Astrocyte (in vitro differentiated cells and primary cell): ENCODE measurements around the gene SEC16B. TPM values are rescaled to one million over a fixed set of nuclear protein-coding genes. Genes with fewer than 3 reads are reported as not detected.

Experiments used
- DNase-seq: peaks from one replicate; pipeline ENCODE4 v3.0.0-alpha.2; 2010; ENCODE audit warnings: low read depth
- FAIRE-seq: peaks from 2 replicates; lab custom pipeline; 2011; peaks lifted over from hg19 to GRCh38; lab: Jason Lieb, UNC
- H2AFZ ChIP-seq: 2 replicates; pipeline ENCODE4 v1.6.0; 2012; ENCODE audit warnings: low read depth, low read length, inconsistent platforms
- H3K27ac ChIP-seq: 2 replicates; pipeline ENCODE4 v1.5.1; 2011; ENCODE audit warnings: low read depth, low read length, inconsistent platforms
- H3K27me3 ChIP-seq: 2 replicates; pipeline ENCODE4 v1.6.0; 2011; ENCODE audit warnings: low read length, inconsistent platforms; ENCODE audit not compliant: insufficient read depth
- H3K36me3 ChIP-seq: 2 replicates; pipeline ENCODE4 v1.5.1; 2011; ENCODE audit warnings: low read length, inconsistent platforms; ENCODE audit not compliant: insufficient read depth
- H3K4me1 ChIP-seq: 2 replicates; pipeline ENCODE4 v1.5.1; 2011; ENCODE audit warnings: low read length, inconsistent platforms; ENCODE audit not compliant: insufficient read depth
- H3K4me2 ChIP-seq: 2 replicates; pipeline ENCODE4 v1.6.0; 2012; ENCODE audit warnings: low read length, inconsistent platforms
- H3K4me3 ChIP-seq: 2 replicates; pipeline ENCODE4 v1.5.1; 2011; ENCODE audit warnings: low read depth, mild to moderate bottlenecking, low read length, inconsistent platforms; ENCODE audit not compliant: insufficient read depth
- H3K79me2 ChIP-seq: 2 replicates; pipeline ENCODE4 v1.6.0; 2012; ENCODE audit warnings: mild to moderate bottlenecking, low read length, inconsistent platforms; ENCODE audit not compliant: insufficient read depth
- H3K9ac ChIP-seq: 2 replicates; pipeline ENCODE4 v1.6.0; 2012; ENCODE audit warnings: mild to moderate bottlenecking, low read length, inconsistent platforms
- H3K9me3 ChIP-seq: 2 replicates; pipeline ENCODE4 v1.5.1; 2012; ENCODE audit warnings: low read depth, mild to moderate bottlenecking, low read length, inconsistent platforms; ENCODE audit not compliant: insufficient read depth
- H4K20me1 ChIP-seq: 2 replicates; pipeline ENCODE4 v1.6.0; 2012; ENCODE audit warnings: low read length, inconsistent platforms; ENCODE audit not compliant: insufficient read depth
- H3K27ac Mint-ChIP-seq: one replicate; pipeline ENCODE4 v1.8.0; 2021; ENCODE audit warnings: mild to moderate bottlenecking, mixed read lengths; ENCODE audit not compliant: unreplicated experiment
- H3K27me3 Mint-ChIP-seq: one replicate; pipeline ENCODE4 v1.8.0; 2021; ENCODE audit warnings: low read depth, mixed read lengths; ENCODE audit not compliant: unreplicated experiment
- H3K36me3 Mint-ChIP-seq: one replicate; pipeline ENCODE4 v1.8.0; 2021; ENCODE audit warnings: low read depth, mixed read lengths; ENCODE audit not compliant: unreplicated experiment
- H3K4me1 Mint-ChIP-seq: one replicate; pipeline ENCODE4 v1.8.0; 2021; ENCODE audit warnings: low read depth, mixed read lengths; ENCODE audit not compliant: unreplicated experiment
- H3K4me3 Mint-ChIP-seq: one replicate; pipeline ENCODE4 v1.8.0; 2021; ENCODE audit warnings: mild to moderate bottlenecking, moderate library complexity, mixed read lengths; ENCODE audit not compliant: unreplicated experiment
- H3K9me3 Mint-ChIP-seq: one replicate; pipeline ENCODE4 v1.8.0; 2021; ENCODE audit warnings: mild to moderate bottlenecking, mixed read lengths; ENCODE audit not compliant: unreplicated experiment
- CTCF ChIP-seq: IDR thresholded peaks from 2 replicates; pipeline ENCODE4 v1.5.1; 2011; ENCODE audit warnings: low read depth, mild to moderate bottlenecking, inconsistent platforms, low read length, moderate library complexity; ENCODE audit not compliant: insufficient read depth
- EZH2 ChIP-seq: IDR thresholded peaks from 2 replicates; pipeline ENCODE4 v1.6.1; 2012; ENCODE audit warnings: mild to moderate bottlenecking, low read length, inconsistent platforms; ENCODE audit not compliant: insufficient read depth
- total RNA-seq: library from RNA; stranded (reverse); gene quantifications from 2 replicates; pipeline ENCODE4 v1.2.1, GENCODE V29; 2021

SEC16B gene
- total RNA-seq, 1 donor from 2014 or later, result 3.0 TPM

GRCh38 chr1:177922209-177922608 lies 47.6 kb downstream of the SEC16B start:
- H3K4me3 Mint-ChIP-seq, result no peak overlapping the region
- Histone ChIP-seq H4K20me1 (no peaks in the 10 kb centered on the region), H3K36me3 (no peaks in the 10 kb centered on the region), H2AFZ (no peak overlapping the region), H3K27me3 (peaks cover 3% of the 10 kb centered on the region), H3K4me2 (no peak overlapping the region), H3K9me3 (no peaks in the 10 kb centered on the region), H3K4me3 (no peak overlapping the region), H3K79me2 (no peaks in the 10 kb centered on the region), H3K4me1 (peaks cover 12% of the 10 kb centered on the region), H3K27ac (no peak overlapping the region), H3K9ac (no peak overlapping the region)
- peaks cover 3% of the 10 kb centered on the region for H3K9me3 Mint-ChIP-seq
- H3K4me1 Mint-ChIP-seq, result peaks cover 13% of the 10 kb centered on the region
- TF ChIP-seq CTCF (no peak), EZH2 (no peak)
- no peak overlapping the region for H3K27ac Mint-ChIP-seq
- DNase-seq (no peak), FAIRE-seq (no peak)
- no peaks in the 10 kb centered on the region for H3K36me3 Mint-ChIP-seq
- H3K27me3 Mint-ChIP-seq, result peaks cover 11% of the 10 kb centered on the region

GRCh38 chr1:177921590-177921989 lies 48.3 kb downstream of the SEC16B start:
- no peaks in the 10 kb centered on the region for H3K79me2 ChIP-seq
- DNase-seq (no peak), FAIRE-seq (no peak)
- no peak overlapping the region for H3K27ac Mint-ChIP-seq
- H3K4me3 ChIP-seq, result no peak overlapping the region
- H3K27ac ChIP-seq, result no peak overlapping the region
- peaks cover 11% of the 10 kb centered on the region for H3K27me3 Mint-ChIP-seq
- H3K9ac ChIP-seq, result no peak overlapping the region
- no peaks in the 10 kb centered on the region for H4K20me1 ChIP-seq
- no peaks in the 10 kb centered on the region for H3K36me3 Mint-ChIP-seq
- peaks cover 7% of the 10 kb centered on the region for H3K4me1 ChIP-seq
- H3K4me1 Mint-ChIP-seq, result peaks cover 7% of the 10 kb centered on the region
- no peak overlapping the region for H3K4me2 ChIP-seq
- no peaks in the 10 kb centered on the region for H3K9me3 ChIP-seq
- no peaks in the 10 kb centered on the region for H3K36me3 ChIP-seq
- no peak overlapping the region for H2AFZ ChIP-seq
- H3K4me3 Mint-ChIP-seq, result no peak overlapping the region
- H3K9me3 Mint-ChIP-seq, result peaks cover 3% of the 10 kb centered on the region
- no peak for TF ChIP-seq CTCF
- peaks cover 3% of the 10 kb centered on the region for H3K27me3 ChIP-seq

- no peaks in the 10 kb centered on the region for H3K4me1 Mint-ChIP-seq
- Histone ChIP-seq H3K36me3 (no peaks in the 10 kb centered on the region), H3K9me3 (no peaks in the 10 kb centered on the region), H4K20me1 (no peaks in the 10 kb centered on the region), H3K27me3 (peaks cover 3% of the 10 kb centered on the region), H3K9ac (no peak overlapping the region), H3K79me2 (no peaks in the 10 kb centered on the region), H3K27ac (no peak overlapping the region), H3K4me1 (no peaks in the 10 kb centered on the region), H3K4me2 (no peak overlapping the region), H3K4me3 (no peak overlapping the region), H2AFZ (no peak overlapping the region)
- H3K4me3 Mint-ChIP-seq, result no peak overlapping the region
- TF ChIP-seq EZH2 (no peak), CTCF (no peak)
- FAIRE-seq (no peak), DNase-seq (no peak)
- H3K27ac Mint-ChIP-seq, result no peak overlapping the region
- H3K36me3 Mint-ChIP-seq, result no peaks in the 10 kb centered on the region
- peaks cover 11% of the 10 kb centered on the region for H3K27me3 Mint-ChIP-seq
- peaks cover 3% of the 10 kb centered on the region for H3K9me3 Mint-ChIP-seq
These were observed 49.8 kb downstream of the SEC16B start for GRCh38 chr1:177920091-177920490.
